Lower leg skin (tissue), 3 donors: ENCODE results near the gene CCSER1.
"Not testable (repeated sequence)": the region's sequence is repeated elsewhere in the genome, so short reads cannot be mapped to it uniquely, and the experiment has no call there.

ENCODE experiments used
- CTCF ChIP-seq, 3 donors: fragments of 450-650 bp; IDR thresholded peaks; one replicate each; pipeline ENCODE4 v1.5.1; 2016; ENCODE audit warnings: antibody characterized with exemption in 3 of 3, mild to moderate bottlenecking in 3 of 3, moderate library complexity in 2 of 3
- POLR2A ChIP-seq, 2 donors: fragments of 450-650 bp; IDR thresholded peaks; one replicate each; pipeline ENCODE4 v1.6.1; 2016 to 2017; ENCODE audit warnings: antibody characterized with exemption in 2 of 2, mild to moderate bottlenecking in 1 of 2, moderate library complexity in 1 of 2

DNA sequence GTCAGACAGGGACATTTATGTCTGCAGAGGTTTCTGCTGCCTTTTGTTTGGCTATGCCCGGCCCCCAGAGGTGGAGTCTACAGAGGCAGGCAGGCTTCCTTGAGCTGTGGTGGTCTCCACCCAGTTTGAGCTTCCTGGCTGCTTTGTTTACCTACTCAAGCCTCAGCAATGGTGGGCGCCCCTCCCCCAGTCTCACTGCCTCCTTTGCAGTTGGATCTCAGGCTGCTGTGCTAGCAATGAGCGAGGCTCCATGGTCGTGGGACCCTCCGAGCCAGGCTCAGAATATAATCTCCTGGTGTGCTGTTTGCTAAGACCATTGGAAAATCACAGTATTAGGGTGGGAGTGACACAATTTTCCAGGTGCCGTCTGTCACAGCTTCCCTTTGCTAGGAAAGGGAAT, 578.3 kb downstream of the CCSER1 start:
- TF ChIP-seq CTCF, POLR2A (IDR thresholded peaks at IDR 0.05): not testable (repeated sequence)
